Activated T-helper 2 cell treated with anti-CD3 and anti-CD28 coated beads, Interferon-gamma antibody, Interleukin-2, Interleukin-4, amounts not matched to agents 10 μg/mL and 5 μg/mL and 100 μg/mL, durations not matched to agents 14 hours and 24 hours and 36 hours (primary cell): ENCODE results near the gene FAM76A. TPM values are rescaled to one million over a fixed set of nuclear protein-coding genes. Genes with fewer than 3 reads are reported as not detected.
"Not testable (repeated sequence)": the region's sequence is repeated elsewhere in the genome, so short reads cannot be mapped to it uniquely, and the experiment has no call there.

Experiments used
- DNase-seq: peaks from one replicate; pipeline ENCODE4 v3.0.0; 2021; ENCODE audit warnings: low spot score
- H3K27ac Mint-ChIP-seq: one replicate; pipeline ENCODE4 v1.8.0; 2021; ENCODE audit warnings: mixed read lengths
- H3K27me3 Mint-ChIP-seq: one replicate; pipeline ENCODE4 v1.8.0; 2021; ENCODE audit warnings: low read depth, mixed read lengths
- H3K36me3 Mint-ChIP-seq: one replicate; pipeline ENCODE4 v1.8.0; 2021; ENCODE audit warnings: low read depth, mixed read lengths
- H3K4me1 Mint-ChIP-seq: one replicate; pipeline ENCODE4 v1.8.0; 2021; ENCODE audit warnings: low read depth, mixed read lengths
- H3K4me3 Mint-ChIP-seq: one replicate; pipeline ENCODE4 v1.8.0; 2021; ENCODE audit warnings: low read depth, mild to moderate bottlenecking, moderate library complexity, mixed read lengths
- H3K9me3 Mint-ChIP-seq: one replicate; pipeline ENCODE4 v1.8.0; 2021; ENCODE audit warnings: mixed read lengths
- intact Hi-C: fragments of 100-400 bp; cut with micrococcal nuclease; formaldehyde crosslinking; loops from one replicate; pipeline ENCODE4 v1.15.1; 2023
- total RNA-seq: library from RNA; stranded (reverse); gene quantifications from 2 replicates; pipeline ENCODE4 v1.2.3, GENCODE V29; 2022

The FAM76A gene
- total RNA-seq, 1 donor from 2014 or later: 13.6 TPM

- Mint-ChIP-seq H3K36me3 (peaks cover 8% of the 10 kb centered on the region), H3K9me3 (no peaks in the 10 kb centered on the region), H3K27ac (peak within 1 kb of the TSS; percentile 97), H3K4me1 (peaks cover 22% of the 10 kb centered on the region), H3K27me3 (no peaks in the 10 kb centered on the region), H3K4me3 (peak within 1 kb of the TSS; percentile 94)
- DNase-seq: peak; percentile 99
- intact Hi-C loops: loop anchor here (1.0 to 5.0 kb wide), 6 partner anchors 48 to 538 kb away; partner anchors contain the start of genes FAM76A, IFI6, TMEM222 and WASF2
Measured at GRCh38 chr1:27772932-27773825, 47.4 kb downstream of the FAM76A start, which contains the start of gene STX12. Gene STX12, plus strand, starts transcription at chr1:27773219. Its CDS starts 89 bp downstream, at chr1:27773308.

- Mint-ChIP-seq H3K27me3 (no peaks in the 10 kb centered on the region), H3K9me3 (no peaks in the 10 kb centered on the region), H3K36me3 (peaks cover 8% of the 10 kb centered on the region), H3K27ac (peak overlapping the region; percentile 97), H3K4me1 (peaks cover 22% of the 10 kb centered on the region), H3K4me3 (peak overlapping the region; percentile 94)
- intact Hi-C loops: loop anchor here (1.0 to 5.0 kb wide), 5 partner anchors 49 to 539 kb away; partner anchors contain the start of genes FAM76A, IFI6, TMEM222 and WASF2
- no peak for DNase-seq
Measured at GRCh38 chr1:27773826-27774445, 48.2 kb downstream of the FAM76A start.

- Mint-ChIP-seq H3K27me3 (no peaks in the 10 kb centered on the region), H3K9me3 (no peaks in the 10 kb centered on the region), H3K27ac (no peak overlapping the region), H3K4me3 (no peak overlapping the region), H3K36me3 (peaks cover 8% of the 10 kb centered on the region), H3K4me1 (peaks cover 22% of the 10 kb centered on the region)
- no peak for DNase-seq
- intact Hi-C loops: loop anchor here (5.0 kb wide), 1 partner anchor 452 kb away; the partner anchor contains the start of gene TMEM222
Measured at GRCh38 chr1:27774654-27775053, 48.9 kb downstream of the FAM76A start.

GRCh38 chr1:27775336-27775735 lies 49.6 kb downstream of the FAM76A start:
- DNase-seq, H3K27me3 Mint-ChIP-seq, H3K4me3 Mint-ChIP-seq, intact Hi-C loops, H3K27ac Mint-ChIP-seq, H3K9me3 Mint-ChIP-seq: not testable (repeated sequence)
- H3K36me3 Mint-ChIP-seq: peaks cover 12% of the 10 kb centered on the region
- H3K4me1 Mint-ChIP-seq: peaks cover 22% of the 10 kb centered on the region

- H3K9me3 Mint-ChIP-seq, DNase-seq, H3K27ac Mint-ChIP-seq, intact Hi-C loops, H3K27me3 Mint-ChIP-seq, H3K4me3 Mint-ChIP-seq: not testable (repeated sequence)
- peaks cover 12% of the 10 kb centered on the region for H3K36me3 Mint-ChIP-seq
- peaks cover 22% of the 10 kb centered on the region for H3K4me1 Mint-ChIP-seq
Measured at GRCh38 chr1:27776276-27776675, 50.5 kb downstream of the FAM76A start.

- Mint-ChIP-seq H3K36me3 (peaks cover 12% of the 10 kb centered on the region), H3K4me3 (no peak overlapping the region), H3K4me1 (peaks cover 14% of the 10 kb centered on the region), H3K9me3 (no peaks in the 10 kb centered on the region), H3K27me3 (no peaks in the 10 kb centered on the region), H3K27ac (no peak overlapping the region)
- DNase-seq: no peak
- intact Hi-C loops: no loop called here
Measured at GRCh38 chr1:27778056-27778455, 52.3 kb downstream of the FAM76A start.

GRCh38 chr1:27779122-27779521 lies 53.4 kb downstream of the FAM76A start:
- H3K4me1 Mint-ChIP-seq: peaks cover 11% of the 10 kb centered on the region
- no peaks in the 10 kb centered on the region for H3K9me3 Mint-ChIP-seq
- peaks cover 12% of the 10 kb centered on the region for H3K36me3 Mint-ChIP-seq
- H3K27ac Mint-ChIP-seq: no peak overlapping the region
- no peak for DNase-seq
- no peaks in the 10 kb centered on the region for H3K27me3 Mint-ChIP-seq
- intact Hi-C loops: no loop called here
- no peak overlapping the region for H3K4me3 Mint-ChIP-seq

- DNase-seq: no peak
- H3K27me3 Mint-ChIP-seq: no peaks in the 10 kb centered on the region
- no peak overlapping the region for H3K27ac Mint-ChIP-seq
- H3K36me3 Mint-ChIP-seq: peaks cover 4% of the 10 kb centered on the region
- no peak overlapping the region for H3K4me3 Mint-ChIP-seq
- intact Hi-C loops: no loop called here
- peaks cover 7% of the 10 kb centered on the region for H3K4me1 Mint-ChIP-seq
- H3K9me3 Mint-ChIP-seq: no peaks in the 10 kb centered on the region
Measured at GRCh38 chr1:27782950-27783349, 57.2 kb downstream of the FAM76A start.

- no peak for DNase-seq
- H3K27me3 Mint-ChIP-seq: no peaks in the 10 kb centered on the region
- no peak overlapping the region for H3K27ac Mint-ChIP-seq
Measured at GRCh38 chr1:27784700-27785099, 58.9 kb downstream of the FAM76A start.

GRCh38 chr1:27785781-27786455 lies 60.2 kb downstream of the FAM76A start:
- no peak for DNase-seq
- Mint-ChIP-seq H3K4me1 (peaks cover 7% of the 10 kb centered on the region), H3K9me3 (no peaks in the 10 kb centered on the region), H3K27ac (no peak overlapping the region), H3K36me3 (peaks cover 17% of the 10 kb centered on the region), H3K4me3 (no peak overlapping the region), H3K27me3 (no peaks in the 10 kb centered on the region)
- intact Hi-C loops: no loop called here

More at GRCh38 chr1:27784700-27785099, 58.9 kb downstream of the FAM76A start:
- intact Hi-C loops: no loop called here
- Mint-ChIP-seq H3K36me3 (peaks cover 12% of the 10 kb centered on the region), H3K4me1 (peaks cover 7% of the 10 kb centered on the region), H3K9me3 (no peaks in the 10 kb centered on the region), H3K4me3 (no peak overlapping the region)

GRCh38 chr1:27787895-27788294 lies 62.1 kb downstream of the FAM76A start:
- Mint-ChIP-seq H3K27me3 (no peaks in the 10 kb centered on the region), H3K9me3 (no peaks in the 10 kb centered on the region), H3K4me1 (peaks cover 7% of the 10 kb centered on the region), H3K27ac (no peak overlapping the region), H3K36me3 (peaks cover 24% of the 10 kb centered on the region), H3K4me3 (no peak overlapping the region)
- DNase-seq: no peak
- intact Hi-C loops: no loop called here

GRCh38 chr1:27789540-27790041 lies 63.8 kb downstream of the FAM76A start:
- no peak overlapping the region for H3K4me3 Mint-ChIP-seq
- intact Hi-C loops: no loop called here
- peaks cover 33% of the 10 kb centered on the region for H3K36me3 Mint-ChIP-seq
- no peak overlapping the region for H3K27ac Mint-ChIP-seq
- no peaks in the 10 kb centered on the region for H3K27me3 Mint-ChIP-seq
- no peak for DNase-seq
- H3K9me3 Mint-ChIP-seq: no peaks in the 10 kb centered on the region
- peaks cover 7% of the 10 kb centered on the region for H3K4me1 Mint-ChIP-seq
